Activated CD8-positive, alpha-beta memory T cell treated with anti-CD3 and anti-CD28 coated beads for 4 hours (primary cell): ENCODE data around the gene C11orf21.

Experiments used
- DNase-seq, 2 donors: peaks; one replicate each; pipeline ENCODE4 v3.0.0-alpha.2; 2020; ENCODE audit warnings: low read depth in 2 of 2

The C11orf21 gene

DNA sequence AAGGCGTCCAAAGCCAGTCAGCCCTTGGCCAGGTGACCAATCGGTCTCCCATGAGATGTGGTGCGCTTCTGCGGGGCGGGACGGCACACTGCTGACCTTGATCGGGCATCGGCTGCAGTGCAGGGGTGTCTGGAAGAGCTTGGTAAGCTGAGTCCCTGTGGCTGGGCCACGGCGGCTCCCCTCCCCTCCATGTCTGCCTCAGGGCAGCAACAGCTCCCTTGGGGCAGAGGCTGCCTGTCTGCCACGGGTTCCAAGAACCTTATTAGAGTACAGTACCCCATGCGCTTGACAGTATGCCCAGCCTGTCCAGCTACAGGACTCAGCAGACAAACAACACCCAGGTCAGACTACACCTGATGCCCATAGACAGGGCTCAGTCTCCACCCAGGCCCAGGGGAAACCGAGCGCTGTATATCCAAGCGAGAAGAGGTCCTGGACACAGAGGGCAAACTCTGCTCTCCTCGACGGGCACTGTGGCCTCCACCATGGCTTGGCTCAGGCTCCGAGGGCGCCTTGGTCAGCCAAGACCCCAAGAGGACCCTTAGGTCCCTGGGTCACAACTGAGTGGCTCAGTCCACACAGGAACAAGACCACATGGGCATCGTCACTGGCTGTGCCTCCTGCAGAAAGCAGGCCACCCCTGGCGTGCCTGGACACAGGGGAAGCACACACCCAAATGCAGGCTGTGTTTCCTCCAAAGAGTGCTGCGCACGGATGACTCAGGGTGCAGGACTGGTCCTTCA, 19.0 kb upstream of the C11orf21 start:
- no peak for DNase-seq

DNA sequence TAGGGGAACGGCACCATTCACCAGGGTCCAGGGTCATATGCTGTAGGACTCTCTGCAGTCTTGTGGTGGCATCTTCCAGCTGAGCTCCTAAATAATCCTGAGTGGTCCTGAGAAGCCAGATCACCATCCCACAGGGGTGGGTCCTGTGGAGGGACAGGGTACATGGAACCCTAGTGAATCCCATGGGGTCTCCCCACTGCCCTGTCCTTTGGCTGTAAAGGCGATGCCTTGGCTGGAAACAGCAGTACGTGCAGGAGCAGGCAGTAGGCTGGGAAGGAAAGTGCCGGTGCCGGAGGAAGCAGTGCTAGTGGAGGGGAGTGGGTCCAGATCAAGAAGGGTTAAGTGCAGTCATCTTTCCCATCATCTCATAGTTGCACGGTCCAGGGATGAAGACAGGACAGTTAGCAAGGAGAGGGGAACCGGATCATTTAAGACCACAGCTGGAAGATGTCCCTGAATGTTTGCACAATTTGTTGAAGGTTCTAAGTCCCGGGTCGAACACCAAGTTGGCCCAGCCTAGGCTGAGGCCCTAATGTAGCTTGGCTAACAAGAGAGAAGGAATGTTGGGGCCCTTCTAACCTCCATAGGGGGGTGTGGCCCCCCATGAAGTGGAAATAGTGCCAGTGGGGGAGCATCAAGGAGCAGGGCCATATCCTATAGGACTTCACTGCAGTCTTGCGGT, 18.2 kb upstream of the C11orf21 start:
- no peak for DNase-seq

DNA sequence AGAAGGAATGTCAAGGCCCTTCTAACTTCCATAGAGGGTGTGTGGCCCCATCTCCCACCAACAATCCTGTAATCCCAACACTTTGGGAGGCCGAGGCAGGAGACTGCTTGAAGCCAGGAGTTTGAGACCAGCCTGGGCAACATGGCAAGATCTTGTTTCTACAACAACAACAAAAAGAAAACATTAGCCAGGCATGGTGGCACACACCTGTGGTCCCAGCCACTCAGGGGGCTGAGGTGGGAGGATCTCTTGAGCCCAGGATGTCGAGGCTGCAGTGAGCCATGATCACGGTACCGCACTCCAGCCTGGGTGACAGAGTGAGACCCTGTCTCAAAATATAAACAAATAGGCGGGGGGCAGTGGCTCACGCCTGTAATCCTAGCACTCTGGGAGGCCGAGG, 17.0 kb upstream of the C11orf21 start:
- no peak for DNase-seq

- DNase-seq, result no peak
Measured at GRCh38 chr11:2318123-2318522, 16.4 kb upstream of the C11orf21 start.

DNA sequence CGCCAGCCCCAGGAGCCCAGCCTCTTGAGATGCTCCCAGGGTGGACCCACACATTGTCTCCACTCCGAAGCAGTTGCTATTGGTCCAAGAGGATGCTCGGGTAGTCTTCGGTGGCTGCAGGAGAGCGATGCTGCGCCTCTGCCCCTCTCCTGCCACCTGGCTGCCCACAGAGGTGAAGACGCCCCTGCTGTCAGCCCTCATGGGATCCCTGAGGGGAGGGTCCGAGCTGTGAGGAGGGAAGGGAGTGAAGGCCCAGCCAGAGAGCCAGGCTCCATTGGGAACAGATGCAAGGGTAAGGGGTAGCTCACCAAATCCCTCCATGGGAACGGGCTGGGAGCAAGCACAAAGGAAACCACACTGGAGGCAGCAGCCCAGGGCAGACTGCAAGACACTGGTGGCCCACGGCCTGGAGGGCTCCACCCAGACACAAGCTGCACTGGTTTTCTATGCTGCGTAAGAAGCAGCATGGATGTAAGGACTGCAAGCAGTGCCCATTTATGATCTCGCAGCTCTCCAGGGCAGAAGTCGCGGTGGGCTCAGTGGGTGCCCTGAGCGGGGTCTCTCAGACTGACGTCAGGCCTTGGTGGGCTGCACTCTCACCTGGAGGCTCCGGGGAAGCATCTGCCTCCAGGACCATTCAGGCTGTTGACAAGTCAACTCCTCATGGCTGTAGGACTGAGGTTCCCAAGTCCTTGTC, 15.8 kb upstream of the C11orf21 start:
- DNase-seq, result no peak

DNA sequence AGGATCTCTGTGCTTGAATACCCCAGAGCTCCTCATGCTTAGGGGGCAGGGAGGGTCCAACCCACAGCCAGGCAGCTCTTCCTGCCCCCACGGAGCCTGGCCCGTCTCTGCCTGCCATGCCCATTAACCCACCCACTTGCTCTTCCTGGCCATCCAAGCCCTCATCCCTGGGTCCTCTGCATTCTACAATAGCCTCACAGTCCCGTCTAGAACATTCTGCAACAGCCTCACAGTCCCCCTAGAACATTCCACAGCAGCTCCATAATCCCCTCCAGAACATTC, 15.2 kb upstream of the C11orf21 start:
- no peak for DNase-seq

GRCh38 chr11:2316169-2316962, 14.6 kb upstream of the C11orf21 start:
- DNase-seq, result no peak

DNA sequence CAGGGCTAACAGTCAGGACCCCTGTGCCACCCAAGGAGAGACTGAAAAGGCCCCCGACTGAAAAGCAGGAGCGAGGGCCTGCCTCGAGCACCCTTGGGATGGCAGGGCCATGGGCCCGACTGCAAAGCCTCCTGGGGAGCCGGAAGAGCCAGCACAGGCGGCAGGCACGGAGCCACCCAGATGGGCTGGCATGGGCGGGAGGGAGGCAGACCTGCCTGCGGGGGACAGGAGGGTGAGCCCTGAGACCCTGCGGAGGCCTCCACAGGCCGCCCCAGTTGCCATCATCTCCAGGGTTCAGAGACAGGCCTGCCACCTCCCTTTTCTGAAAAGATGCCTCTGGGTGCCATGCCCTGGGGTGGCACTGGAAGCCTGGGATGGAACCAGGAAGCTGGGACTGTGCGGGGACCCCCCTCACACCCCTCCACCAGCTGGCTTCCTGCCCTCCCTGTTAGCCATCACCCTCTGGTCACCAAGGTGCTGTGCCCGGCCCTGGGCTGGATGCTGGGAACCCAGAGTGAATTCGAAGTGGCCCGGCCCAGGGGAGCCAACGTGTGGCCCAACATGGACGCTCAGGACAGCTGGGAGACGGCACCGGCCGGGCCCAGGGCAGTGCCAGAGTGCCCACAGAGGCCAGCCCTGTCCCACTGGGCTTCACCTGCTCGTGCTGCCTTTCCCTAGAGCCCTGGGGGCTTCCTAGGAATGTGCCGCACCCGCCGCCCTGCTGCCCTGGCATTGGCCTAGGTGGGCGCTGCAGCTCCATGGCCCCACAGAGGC, 13.9 kb upstream of the C11orf21 start:
- DNase-seq, result no peak

DNA sequence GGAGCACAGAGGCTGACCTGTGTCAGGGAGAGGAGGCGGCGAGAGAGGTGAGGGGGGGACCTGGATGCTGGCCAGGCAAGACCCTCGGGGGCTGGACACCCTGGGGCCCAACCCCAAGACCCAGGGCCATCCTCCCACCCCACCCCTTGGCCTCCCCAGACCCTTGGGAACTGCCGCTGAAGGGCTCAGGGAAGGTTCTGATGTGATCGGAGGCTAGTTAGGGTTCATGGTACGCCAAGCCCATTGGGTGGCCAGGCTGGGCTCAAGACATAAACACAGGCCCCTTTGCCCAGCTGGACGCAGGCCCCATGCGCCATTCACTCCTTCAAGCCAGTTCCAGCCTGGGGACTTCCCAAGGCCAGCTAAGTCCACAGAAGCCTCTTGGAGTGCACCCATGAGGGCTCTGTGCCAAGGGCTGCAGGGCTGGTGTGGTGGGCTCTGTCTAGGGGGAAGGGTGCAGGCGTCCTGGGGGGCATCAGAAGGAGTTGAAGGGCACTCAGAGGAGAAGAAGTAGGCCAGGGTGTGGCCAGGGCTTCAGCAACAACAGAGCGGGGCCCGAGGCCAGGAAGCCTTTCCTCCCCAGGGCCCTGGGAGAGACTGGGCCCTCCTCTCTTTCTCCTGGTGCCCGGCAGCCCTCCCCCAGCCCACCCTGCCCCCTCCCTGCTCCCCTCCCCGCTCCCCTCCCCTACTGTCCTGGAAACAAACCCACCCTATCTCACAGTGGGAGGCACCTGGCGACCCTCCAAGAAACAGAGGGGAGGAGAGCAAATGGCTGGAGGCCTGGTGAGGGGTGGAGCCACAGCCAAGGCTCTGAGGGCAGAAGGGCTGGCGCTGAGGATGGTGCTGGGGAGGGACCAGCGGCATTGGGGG, 13.0 kb upstream of the C11orf21 start:
- DNase-seq, result no peak

- DNase-seq, result no peak
Measured at GRCh38 chr11:2314136-2314524, 12.4 kb upstream of the C11orf21 start.

GRCh38 chr11:2313051-2313951, 11.6 kb upstream of the C11orf21 start:
- DNase-seq, result no peak

DNA sequence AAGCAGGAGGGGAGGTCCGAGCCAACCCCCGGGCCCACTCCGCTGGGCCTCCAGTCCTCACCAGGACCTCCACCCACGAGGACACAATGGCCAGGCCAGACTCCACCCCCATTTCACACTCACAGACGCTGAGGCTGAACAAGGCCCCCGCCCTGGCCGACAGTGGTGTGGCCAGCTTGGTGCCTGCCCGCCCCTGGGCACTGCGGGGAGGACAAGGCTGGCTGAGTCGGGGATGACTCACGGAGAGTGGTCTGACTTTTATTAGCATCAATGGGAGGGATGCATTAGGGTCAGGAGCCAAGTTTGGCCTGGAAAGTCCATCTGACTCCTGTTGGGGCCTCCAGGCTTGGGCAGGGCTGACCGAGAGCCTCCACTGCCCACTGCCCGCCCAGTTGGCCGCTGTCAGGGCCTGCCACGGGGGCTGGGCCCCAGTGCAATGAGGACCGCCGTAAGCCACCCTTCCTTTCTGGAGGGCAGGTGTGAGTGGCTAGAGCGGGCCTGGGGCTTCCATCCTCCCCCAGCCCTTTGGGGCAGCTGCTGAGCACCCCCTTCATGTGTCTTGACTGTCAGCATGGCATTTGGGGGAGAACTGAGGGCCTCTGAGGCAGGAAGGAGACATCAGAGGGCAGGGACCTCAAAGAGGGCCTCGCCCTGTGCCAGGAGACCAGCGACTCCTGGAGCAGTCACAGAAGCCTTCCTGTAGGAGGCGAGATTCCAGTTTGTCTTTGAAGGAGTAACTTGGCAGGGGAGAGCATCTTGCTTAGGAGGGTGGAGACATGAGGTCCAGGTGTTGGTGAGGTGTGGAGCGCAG, 10.7 kb upstream of the C11orf21 start:
- no peak for DNase-seq

DNA sequence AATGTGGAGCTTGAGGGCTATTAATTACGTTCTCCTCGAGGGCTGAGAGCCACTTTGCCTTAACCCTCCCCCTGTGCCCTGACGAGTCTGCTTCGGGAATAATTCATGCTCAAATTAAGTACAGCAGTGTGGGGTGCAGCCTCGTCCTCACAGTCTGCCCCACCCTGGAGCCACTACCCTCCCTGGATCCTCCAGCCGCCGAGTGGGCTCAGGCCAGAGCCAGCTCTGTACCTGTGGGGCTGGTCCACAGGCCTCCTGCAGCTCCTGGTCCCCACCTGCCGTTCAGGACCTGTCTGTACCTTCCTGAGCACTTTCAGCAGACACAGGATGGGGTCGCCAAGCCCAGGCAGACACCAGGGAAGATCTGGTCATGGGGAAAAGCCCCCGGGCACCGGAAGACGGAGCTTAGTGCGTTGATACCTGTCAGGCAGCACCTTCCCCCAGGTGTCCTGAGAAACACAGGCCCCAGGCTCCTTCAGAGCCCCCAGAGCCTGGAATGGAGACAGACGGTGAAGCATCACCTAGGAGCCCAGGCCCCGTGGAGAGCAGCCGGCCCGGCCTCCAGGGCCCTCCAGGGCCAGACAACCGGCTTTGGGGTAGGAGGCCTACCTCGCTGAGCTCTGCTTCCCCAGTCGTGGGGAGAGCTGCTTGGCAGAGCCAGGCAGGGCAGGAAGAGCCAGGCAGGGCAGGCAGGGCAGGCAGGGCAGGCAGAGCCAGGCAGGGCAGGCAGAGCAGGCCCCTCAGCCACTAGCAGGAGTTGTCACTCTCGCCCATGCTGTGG, 9.8 kb upstream of the C11orf21 start:
- DNase-seq, result no peak

- no peak for DNase-seq
Measured at GRCh38 chr11:2310786-2311352, 9.2 kb upstream of the C11orf21 start.

DNA sequence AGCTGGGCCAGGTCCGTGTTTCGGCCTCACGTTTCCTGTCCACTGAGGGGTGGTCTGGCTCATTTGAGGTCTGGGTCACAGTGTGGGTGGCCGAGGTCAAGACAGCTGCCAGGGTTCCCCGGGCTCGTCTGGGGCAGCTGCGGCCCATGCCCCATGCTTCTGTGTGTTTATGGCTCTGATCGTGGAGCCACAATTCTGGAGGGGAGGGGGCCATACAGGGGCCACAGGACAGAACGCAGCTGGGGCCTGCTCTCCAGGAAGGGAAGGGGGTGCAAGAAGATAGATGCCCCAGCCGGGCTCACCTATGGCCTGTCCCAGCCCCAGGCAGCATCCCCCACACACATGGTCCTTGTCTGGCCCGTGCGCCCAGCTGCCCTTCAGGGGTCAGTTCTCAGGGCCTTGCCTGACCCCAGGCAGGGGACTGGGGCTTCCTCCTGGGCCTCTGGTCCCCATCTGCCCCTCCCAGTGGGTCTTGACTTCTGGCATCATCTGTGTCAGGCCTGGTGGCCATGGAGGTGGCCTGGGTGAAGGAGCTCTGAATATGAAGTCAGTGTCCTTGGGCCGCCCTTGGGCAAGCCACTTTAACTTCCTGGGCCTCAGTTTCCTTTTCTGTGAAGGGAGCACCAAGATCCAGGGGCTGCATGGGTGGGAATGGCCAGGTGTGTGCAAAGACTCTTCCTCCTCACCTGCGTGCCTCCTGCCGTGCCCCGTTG, 8.5 kb upstream of the C11orf21 start:
- no peak for DNase-seq

GRCh38 chr11:2309251-2310072, 7.7 kb upstream of the C11orf21 start:
- no peak for DNase-seq
